Liver (tissue), 9 donors: Measurements from ENCODE around the gene CEP20. TPM values are rescaled to one million over a fixed set of nuclear protein-coding genes. Genes with fewer than 3 reads are reported as not detected.

ENCODE experiments used
- DNase-seq: peaks from one replicate; pipeline ENCODE4 v3.0.0-alpha.2; 2017; ENCODE audit warnings: low spot score
- H3K27ac ChIP-seq, 2 donors: one replicate each; pipeline ENCODE4 v1.7.0; 2013; ENCODE audit warnings: inconsistent platforms in 2 of 2, low read length in 2 of 2, control low read depth in 1 of 2, low read depth in 1 of 2, mild to moderate bottlenecking in 1 of 2
- H3K27me3 ChIP-seq, 4 donors: one replicate each; pipeline versions ENCODE4 v1.6.1 to v1.7.0; 2013; ENCODE audit warnings: low read length in 3 of 4, inconsistent platforms in 1 of 4, mild to moderate bottlenecking in 1 of 4, moderate library complexity in 1 of 4; ENCODE audit not compliant: control insufficient read depth in 4 of 4, insufficient read depth in 4 of 4
- H3K36me3 ChIP-seq, 4 donors: one replicate each; pipeline versions ENCODE4 v1.6.1 to v1.7.0; 2013; ENCODE audit warnings: low read length in 3 of 4, mild to moderate bottlenecking in 3 of 4, low read depth in 1 of 4, moderate library complexity in 1 of 4; ENCODE audit not compliant: control insufficient read depth in 4 of 4, insufficient read depth in 3 of 4
- H3K4me1 ChIP-seq, 4 donors: one replicate each; pipeline versions ENCODE4 v1.6.1 to v1.7.0; 2013; ENCODE audit warnings: low read length in 3 of 4, mild to moderate bottlenecking in 3 of 4, moderate library complexity in 1 of 4; ENCODE audit not compliant: control insufficient read depth in 4 of 4, insufficient read depth in 4 of 4
- H3K4me3 ChIP-seq, 3 donors: one replicate each; pipeline versions ENCODE4 v1.6.1 to v1.7.0; 2013; ENCODE audit warnings: low read length in 3 of 3, control low read depth in 1 of 3, low read depth in 1 of 3, mild to moderate bottlenecking in 1 of 3
- H3K9ac ChIP-seq, 2 donors: one replicate each; pipeline ENCODE4 v1.7.0; 2013; ENCODE audit warnings: low read length in 2 of 2, mild to moderate bottlenecking in 2 of 2, moderate library complexity in 2 of 2, control low read depth in 1 of 2, low read depth in 1 of 2
- H3K9me3 ChIP-seq, 4 donors: one replicate each; pipeline versions ENCODE4 v1.6.1 to v1.7.0; 2013; ENCODE audit warnings: low read length in 3 of 4; ENCODE audit not compliant: control insufficient read depth in 4 of 4
- EGR1 ChIP-seq, 2 donors: IDR thresholded peaks; 2 replicates each; pipeline ENCODE4 v1.6.1; 2016 to 2018; ENCODE audit warnings: antibody characterized with exemption in 2 of 2, low read depth in 2 of 2
- FOXA1 ChIP-seq: IDR thresholded peaks from 2 replicates; pipeline ENCODE4 v1.6.1; 2016; ENCODE audit warnings: antibody characterized with exemption
- FOXA2 ChIP-seq: IDR thresholded peaks from 2 replicates; pipeline ENCODE4 v1.6.1; 2016; ENCODE audit warnings: antibody characterized with exemption
- GABPA ChIP-seq, 2 donors: IDR thresholded peaks in 1 of 2; conservative IDR thresholded peaks in 1 of 2; 2 replicates each; pipeline ENCODE4 v1.6.1; 2016; ENCODE audit warnings: antibody characterized with exemption in 2 of 2, mild to moderate bottlenecking in 1 of 2, moderate library complexity in 1 of 2
- HNF4A ChIP-seq, 2 donors: conservative IDR thresholded peaks; 2 replicates each; pipeline ENCODE4 v1.6.1; 2016; ENCODE audit warnings: antibody characterized with exemption in 2 of 2, mild to moderate bottlenecking in 2 of 2
- HNF4G ChIP-seq: IDR thresholded peaks from 2 replicates; pipeline ENCODE4 v1.6.1; 2016; ENCODE audit warnings: antibody characterized with exemption
- JUND ChIP-seq, 2 donors: IDR thresholded peaks; 2 replicates each; pipeline ENCODE4 v1.6.1; 2016; ENCODE audit warnings: antibody characterized with exemption in 2 of 2
- RAD21 ChIP-seq, 2 donors: IDR thresholded peaks; 2 replicates each; pipeline ENCODE4 v1.6.1; 2016; ENCODE audit warnings: antibody characterized with exemption in 2 of 2, mild to moderate bottlenecking in 2 of 2
- REST ChIP-seq: IDR thresholded peaks from 2 replicates; pipeline ENCODE4 v1.6.1; 2016; ENCODE audit warnings: antibody characterized with exemption, mild to moderate bottlenecking
- TAF1 ChIP-seq: conservative IDR thresholded peaks from 2 replicates; pipeline ENCODE4 v1.6.1; 2016; ENCODE audit warnings: antibody characterized with exemption, mild to moderate bottlenecking
- YY1 ChIP-seq: IDR thresholded peaks from 2 replicates; pipeline ENCODE4 v1.6.1; 2016; ENCODE audit warnings: antibody characterized with exemption, mild to moderate bottlenecking
- WGBS: extraction: QIAGEN DNeasy Blood & Tissue Kit; methylation state at CpG from one replicate; pipeline ENCODE4 v1.1.7; 2013; 5-methylcytosine and 5-hydroxymethylcytosine counted together
- polyA plus RNA-seq, 2 donors: library from polyadenylated mRNA; stranded (reverse) in 1 of 2; unstranded in 1 of 2; fragments of 200-250 nt in 1 of 2; fragments of >200 nt in 1 of 2; fragmentation: Nextera tagmentation in 1 of 2; extraction: Ambion mirVana in 1 of 2; gene quantifications; one replicate each; pipeline versions ENCODE4 v1.2.1 to v1.2.3, GENCODE V29; 2013 to 2015
- total RNA-seq, 2 donors: library from RNA; depleted of rRNA; stranded (reverse); fragments of >200 nt; gene quantifications; one replicate each; pipeline ENCODE4 v1.2.3, GENCODE V29; 2014
- TF ChIP-seq, protein P1 (sequence below): fragments of 150-350 bp; IDR thresholded peaks from 2 replicates; pipeline ENCODE4 v1.5.1; 2017; ENCODE audit warnings: improper control_type of control experiment, low read depth, low read length; ENCODE audit not compliant: missing input control
- TF ChIP-seq, protein P2 (sequence below): IDR thresholded peaks from 2 replicates; pipeline ENCODE4 v1.6.1; 2016; ENCODE audit warnings: antibody characterized with exemption
- TF ChIP-seq, protein P3 (sequence below): IDR thresholded peaks from 2 replicates; pipeline ENCODE4 v1.6.1; 2016; ENCODE audit warnings: antibody characterized with exemption
- TF ChIP-seq, protein P4 (sequence below): IDR thresholded peaks from 2 replicates; pipeline ENCODE4 v1.6.1; 2016; ENCODE audit warnings: antibody characterized with exemption
- donor health status: healthy.
- donor health status: healthy.
- donor health status: healthy.
- donor health status: healthy.
- donor health status: healthy.

The CEP20 gene
- total and polyA plus RNA-seq, 4 donors, result 10.7 to 19.2 (median 13.3) TPM

GRCh38 chr16:15887283-15887682 is 1.1 kb downstream of the CEP20 start:
- Histone ChIP-seq H3K4me3 (peak overlapping the region; percentile 68 to 100 (median 73)), H3K36me3 (peaks cover 0 to 8% (median 5%) of the 10 kb centered on the region in 4 donors), H3K27me3 (no peaks in the 10 kb centered on the region), H3K9me3 (no peaks in the 10 kb centered on the region), H3K4me1 (peaks cover 1 to 15% (median 11%) of the 10 kb centered on the region in 4 donors), H3K27ac (no peak overlapping the region), H3K9ac (no peak overlapping the region)
- DNase-seq, result no peak
- TF ChIP-seq, protein P1, sequence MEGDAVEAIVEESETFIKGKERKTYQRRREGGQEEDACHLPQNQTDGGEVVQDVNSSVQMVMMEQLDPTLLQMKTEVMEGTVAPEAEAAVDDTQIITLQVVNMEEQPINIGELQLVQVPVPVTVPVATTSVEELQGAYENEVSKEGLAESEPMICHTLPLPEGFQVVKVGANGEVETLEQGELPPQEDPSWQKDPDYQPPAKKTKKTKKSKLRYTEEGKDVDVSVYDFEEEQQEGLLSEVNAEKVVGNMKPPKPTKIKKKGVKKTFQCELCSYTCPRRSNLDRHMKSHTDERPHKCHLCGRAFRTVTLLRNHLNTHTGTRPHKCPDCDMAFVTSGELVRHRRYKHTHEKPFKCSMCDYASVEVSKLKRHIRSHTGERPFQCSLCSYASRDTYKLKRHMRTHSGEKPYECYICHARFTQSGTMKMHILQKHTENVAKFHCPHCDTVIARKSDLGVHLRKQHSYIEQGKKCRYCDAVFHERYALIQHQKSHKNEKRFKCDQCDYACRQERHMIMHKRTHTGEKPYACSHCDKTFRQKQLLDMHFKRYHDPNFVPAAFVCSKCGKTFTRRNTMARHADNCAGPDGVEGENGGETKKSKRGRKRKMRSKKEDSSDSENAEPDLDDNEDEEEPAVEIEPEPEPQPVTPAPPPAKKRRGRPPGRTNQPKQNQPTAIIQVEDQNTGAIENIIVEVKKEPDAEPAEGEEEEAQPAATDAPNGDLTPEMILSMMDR, result no peak
- no peak for TF ChIP-seq FOXA1
- TF ChIP-seq RAD21 (IDR thresholded peaks at IDR 0.05), result no peak
- no peak for TF ChIP-seq HNF4A (conservative IDR thresholded peaks at IDR 0.05)
- no peak for TF ChIP-seq GABPA (IDR thresholded peaks at IDR 0.05 in 1 of 2, conservative IDR thresholded peaks at IDR 0.05 in 1 of 2)
- TF ChIP-seq, protein P2, sequence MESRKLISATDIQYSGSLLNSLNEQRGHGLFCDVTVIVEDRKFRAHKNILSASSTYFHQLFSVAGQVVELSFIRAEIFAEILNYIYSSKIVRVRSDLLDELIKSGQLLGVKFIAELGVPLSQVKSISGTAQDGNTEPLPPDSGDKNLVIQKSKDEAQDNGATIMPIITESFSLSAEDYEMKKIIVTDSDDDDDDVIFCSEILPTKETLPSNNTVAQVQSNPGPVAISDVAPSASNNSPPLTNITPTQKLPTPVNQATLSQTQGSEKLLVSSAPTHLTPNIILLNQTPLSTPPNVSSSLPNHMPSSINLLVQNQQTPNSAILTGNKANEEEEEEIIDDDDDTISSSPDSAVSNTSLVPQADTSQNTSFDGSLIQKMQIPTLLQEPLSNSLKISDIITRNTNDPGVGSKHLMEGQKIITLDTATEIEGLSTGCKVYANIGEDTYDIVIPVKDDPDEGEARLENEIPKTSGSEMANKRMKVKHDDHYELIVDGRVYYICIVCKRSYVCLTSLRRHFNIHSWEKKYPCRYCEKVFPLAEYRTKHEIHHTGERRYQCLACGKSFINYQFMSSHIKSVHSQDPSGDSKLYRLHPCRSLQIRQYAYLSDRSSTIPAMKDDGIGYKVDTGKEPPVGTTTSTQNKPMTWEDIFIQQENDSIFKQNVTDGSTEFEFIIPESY, result no peak
- no peak for TF ChIP-seq FOXA2
- WGBS, result 94% methylated on average over 4 of the region's 4 CpGs

DNA sequence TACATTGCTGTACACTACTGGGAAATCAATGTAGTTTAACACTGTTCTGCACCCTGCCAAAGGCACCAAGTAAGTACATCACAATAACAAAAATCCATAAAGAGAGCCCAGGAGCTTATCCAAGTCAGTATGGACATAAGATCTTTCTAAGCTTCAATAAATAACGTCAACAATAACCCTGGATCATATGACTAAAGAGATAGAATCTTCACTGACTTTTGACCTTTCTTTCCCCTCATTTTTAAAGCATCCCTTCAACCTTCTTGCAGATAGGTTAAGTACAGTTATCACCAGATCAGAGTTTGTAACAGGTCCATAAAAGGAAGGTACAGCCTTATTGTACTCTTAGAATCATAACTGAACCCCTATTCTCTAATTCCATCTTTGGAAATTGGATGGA is 2.3 kb downstream of the CEP20 start:
- TF ChIP-seq RAD21 (IDR thresholded peaks at IDR 0.05) (no peak), JUND (IDR thresholded peaks at IDR 0.05) (no peak)
- TF ChIP-seq, protein P3, sequence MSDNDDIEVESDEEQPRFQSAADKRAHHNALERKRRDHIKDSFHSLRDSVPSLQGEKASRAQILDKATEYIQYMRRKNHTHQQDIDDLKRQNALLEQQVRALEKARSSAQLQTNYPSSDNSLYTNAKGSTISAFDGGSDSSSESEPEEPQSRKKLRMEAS, result no peak
- TF ChIP-seq, protein P4, sequence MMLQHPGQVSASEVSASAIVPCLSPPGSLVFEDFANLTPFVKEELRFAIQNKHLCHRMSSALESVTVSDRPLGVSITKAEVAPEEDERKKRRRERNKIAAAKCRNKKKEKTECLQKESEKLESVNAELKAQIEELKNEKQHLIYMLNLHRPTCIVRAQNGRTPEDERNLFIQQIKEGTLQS, result no peak
- H3K4me3 ChIP-seq, result no peak overlapping the region
- no peaks in the 10 kb centered on the region for H3K27me3 ChIP-seq
- H3K9me3 ChIP-seq, result no peaks in the 10 kb centered on the region
- peaks cover 0 to 12% (median 10%) of the 10 kb centered on the region in 4 donors for H3K36me3 ChIP-seq
- no peak for DNase-seq
- H3K9ac ChIP-seq, result no peak overlapping the region
- H3K27ac ChIP-seq, result no peak overlapping the region
- H3K4me1 ChIP-seq, result peaks cover 1 to 15% (median 11%) of the 10 kb centered on the region in 4 donors
- WGBS, result 80% methylated on average over 1 of the region's 1 CpG

- WGBS, result 95% methylated on average over 5 of the region's 5 CpGs
- DNase-seq, result no peak
- Histone ChIP-seq H3K4me3 (no peak overlapping the region), H3K9ac (no peak overlapping the region), H3K4me1 (peaks cover 1 to 15% (median 11%) of the 10 kb centered on the region in 4 donors), H3K27me3 (no peaks in the 10 kb centered on the region), H3K27ac (no peak overlapping the region), H3K9me3 (no peaks in the 10 kb centered on the region), H3K36me3 (peaks cover 1 to 14% (median 10%) of the 10 kb centered on the region in 4 donors)
- TF ChIP-seq, protein P4, result no peak
- no peak for TF ChIP-seq GABPA (IDR thresholded peaks at IDR 0.05 in 1 of 2, conservative IDR thresholded peaks at IDR 0.05 in 1 of 2)
- no peak for TF ChIP-seq TAF1
- TF ChIP-seq EGR1 (IDR thresholded peaks at IDR 0.05; ENCODE audit: low read depth in 2 of 2), result no peak
- TF ChIP-seq, protein P3, result no peak
- TF ChIP-seq, protein P2, result no peak
- no peak for TF ChIP-seq REST
- no peak for TF ChIP-seq RAD21 (IDR thresholded peaks at IDR 0.05)
- TF ChIP-seq FOXA2, result no peak
- no peak for TF ChIP-seq HNF4G
- TF ChIP-seq YY1, result no peak
Observed at GRCh38 chr16:15885560-15886001, 2.8 kb downstream of the CEP20 start.
